NB4 (cell line): ENCODE measurements around the gene SNRNP40.
A peak's percentile ranks its signal among the peaks of the same experiment; 100 is the strongest.
"Not testable (repeated sequence)": the region's sequence is repeated elsewhere in the genome, so short reads cannot be mapped to it uniquely, and the experiment has no call there.

Experiments
- DNase-seq: peaks from one replicate; pipeline ENCODE4 v3.0.0; 2010; ENCODE audit warnings: low read depth
- H3K4me3 ChIP-seq: one replicate; pipeline ENCODE4 v1.5.1; 2011; ENCODE audit warnings: mild to moderate bottlenecking, low read depth, low read length, moderate library complexity
- CTCF ChIP-seq: IDR thresholded peaks from one replicate; pipeline ENCODE4 v1.5.1; 2012; ENCODE audit warnings: low read depth, low read length
- MAX ChIP-seq: IDR thresholded peaks from 2 replicates; pipeline ENCODE4 v1.6.1; 2011; ENCODE audit warnings: low read depth, low read length
- MYC ChIP-seq: IDR thresholded peaks from 2 replicates; pipeline ENCODE4 v1.6.1; 2011; ENCODE audit warnings: low read depth, low read length
- POLR2A ChIP-seq: IDR thresholded peaks from 2 replicates; pipeline ENCODE4 v1.6.1; 2011; ENCODE audit warnings: mild to moderate bottlenecking; ENCODE audit not compliant: insufficient read length; ENCODE audit errors: extremely low read depth

Gene SNRNP40

DNA sequence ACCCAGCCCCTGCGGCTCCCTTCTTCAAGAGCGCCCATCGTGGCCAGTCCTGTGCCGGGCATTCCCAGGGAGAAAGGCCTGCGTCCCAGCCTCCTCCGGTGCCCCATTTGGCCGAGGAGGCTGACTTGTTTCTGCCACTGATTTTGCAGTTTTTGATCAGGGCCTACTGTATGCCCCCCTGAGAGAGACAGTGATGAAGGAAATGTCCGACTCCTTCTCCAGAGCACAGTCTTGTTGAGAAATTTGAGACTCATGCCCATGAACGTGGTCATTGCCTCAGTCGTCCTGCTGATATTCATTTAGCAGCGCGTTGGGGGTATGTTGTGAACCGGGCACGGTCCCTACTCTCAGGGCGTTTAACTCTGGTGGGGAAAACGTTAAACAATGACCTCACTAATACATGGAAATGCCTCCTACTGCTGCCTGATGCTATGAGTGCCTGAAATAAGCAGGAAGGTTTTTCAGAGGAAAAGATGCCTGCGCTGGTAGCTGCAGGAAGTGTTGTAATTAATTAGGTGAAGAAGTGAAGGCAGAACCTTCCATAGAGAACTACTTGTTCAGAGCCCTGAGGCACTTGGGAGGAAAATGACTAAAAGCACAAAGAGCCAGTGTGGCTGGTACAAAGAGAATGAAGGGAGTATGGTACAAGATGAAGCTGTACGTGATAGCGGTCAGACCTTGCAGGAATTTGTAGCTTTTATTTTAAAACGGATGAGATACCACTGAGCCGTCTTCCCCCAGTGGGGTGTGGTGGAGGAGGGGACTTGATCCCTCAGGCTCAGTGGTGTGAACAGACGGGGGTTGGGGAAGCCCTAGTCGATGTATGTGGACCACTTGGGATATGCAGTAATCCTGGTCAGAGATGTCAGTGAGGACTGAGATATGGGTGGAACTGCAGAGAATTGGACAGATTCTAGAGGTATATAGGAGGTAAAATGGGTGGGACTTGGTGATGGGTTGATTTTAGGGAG is 974 bp upstream of the SNRNP40 start:
- peak overlapping the region; percentile 99 for H3K4me3 ChIP-seq
- no peak for TF ChIP-seq CTCF
- no peak for TF ChIP-seq MYC
- TF ChIP-seq POLR2A: no peak
- TF ChIP-seq MAX: no peak
- peak; percentile 77 for DNase-seq

- TF ChIP-seq MAX (no peak), MYC (no peak), CTCF (no peak), POLR2A (no peak)
- peak; percentile 6 for DNase-seq
Measured at GRCh38 chr1:31295874-31296485, 608 bp downstream of the SNRNP40 start.

GRCh38 chr1:31289021-31289420 is 7.6 kb downstream of the SNRNP40 start:
- no peak for DNase-seq
- TF ChIP-seq MAX: no peak
- TF ChIP-seq CTCF: no peak
- no peak for TF ChIP-seq MYC
- H3K4me3 ChIP-seq: no peak overlapping the region

More at GRCh38 chr1:31295874-31296485, 608 bp downstream of the SNRNP40 start:
- H3K4me3 ChIP-seq: peak overlapping the region; percentile 99

- H3K4me3 ChIP-seq, DNase-seq: not testable (repeated sequence)
Measured at GRCh38 chr1:31287791-31288190, 8.8 kb downstream of the SNRNP40 start.

GRCh38 chr1:31282426-31282825 is 14.2 kb downstream of the SNRNP40 start:
- DNase-seq, H3K4me3 ChIP-seq: not testable (repeated sequence)

GRCh38 chr1:31273619-31274018 is 23.0 kb downstream of the SNRNP40 start:
- no peak for DNase-seq
- H3K4me3 ChIP-seq: no peak overlapping the region
- no peak for TF ChIP-seq MYC
- no peak for TF ChIP-seq CTCF
- no peak for TF ChIP-seq POLR2A
- TF ChIP-seq MAX: no peak
